ENCODE results near the gene OCA2.
"Not testable (repeated sequence)": the region's sequence is repeated elsewhere in the genome, so short reads cannot be mapped to it uniquely, and the experiment has no call there.

OCA2 gene

DNA sequence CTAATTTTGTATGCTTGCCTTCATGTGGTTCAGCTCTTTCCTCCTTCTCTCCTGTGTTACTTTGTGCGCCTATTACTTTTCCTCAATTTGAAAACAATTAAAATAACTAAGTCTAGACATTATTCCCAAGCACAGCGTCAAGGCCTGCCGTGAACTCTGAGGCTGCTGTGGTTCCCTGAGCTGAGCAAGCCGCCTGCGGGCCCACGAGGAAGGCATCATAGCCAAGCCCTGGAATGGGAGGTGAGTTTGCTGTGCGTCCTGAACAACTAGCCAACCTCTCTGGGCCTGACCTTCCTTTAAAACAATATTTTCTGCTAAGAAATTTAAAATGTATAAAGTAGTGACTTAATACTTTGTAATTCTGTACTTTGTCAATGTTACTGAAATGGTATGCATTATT is 327.2 kb downstream of the OCA2 start:
- no peak for TF ChIP-seq CTCF (IDR thresholded peaks at IDR 0.05; ENCODE audit: insufficient read depth, missing control alignments)
- no peak for FAIRE-seq
- DNase-seq (ENCODE audit: insufficient read length, low spot score), result no peak

GRCh38 chr15:27770769-27771554 is 328.2 kb downstream of the OCA2 start:
- no peak for TF ChIP-seq CTCF (IDR thresholded peaks at IDR 0.05; ENCODE audit: insufficient read depth, missing control alignments)
- FAIRE-seq (no peak), DNase-seq (ENCODE audit: insufficient read length, low spot score) (no peak)

- DNase-seq (ENCODE audit: insufficient read length, low spot score) (no peak), FAIRE-seq (no peak)
- no peak for TF ChIP-seq CTCF (IDR thresholded peaks at IDR 0.05; ENCODE audit: insufficient read depth, missing control alignments)
Observed at GRCh38 chr15:27770086-27770607, 329.0 kb downstream of the OCA2 start.

GRCh38 chr15:27769652-27770051 is 329.5 kb downstream of the OCA2 start:
- FAIRE-seq, result no peak
- TF ChIP-seq CTCF (IDR thresholded peaks at IDR 0.05; ENCODE audit: insufficient read depth, missing control alignments), result no peak
- DNase-seq (ENCODE audit: insufficient read length, low spot score), result no peak

DNA sequence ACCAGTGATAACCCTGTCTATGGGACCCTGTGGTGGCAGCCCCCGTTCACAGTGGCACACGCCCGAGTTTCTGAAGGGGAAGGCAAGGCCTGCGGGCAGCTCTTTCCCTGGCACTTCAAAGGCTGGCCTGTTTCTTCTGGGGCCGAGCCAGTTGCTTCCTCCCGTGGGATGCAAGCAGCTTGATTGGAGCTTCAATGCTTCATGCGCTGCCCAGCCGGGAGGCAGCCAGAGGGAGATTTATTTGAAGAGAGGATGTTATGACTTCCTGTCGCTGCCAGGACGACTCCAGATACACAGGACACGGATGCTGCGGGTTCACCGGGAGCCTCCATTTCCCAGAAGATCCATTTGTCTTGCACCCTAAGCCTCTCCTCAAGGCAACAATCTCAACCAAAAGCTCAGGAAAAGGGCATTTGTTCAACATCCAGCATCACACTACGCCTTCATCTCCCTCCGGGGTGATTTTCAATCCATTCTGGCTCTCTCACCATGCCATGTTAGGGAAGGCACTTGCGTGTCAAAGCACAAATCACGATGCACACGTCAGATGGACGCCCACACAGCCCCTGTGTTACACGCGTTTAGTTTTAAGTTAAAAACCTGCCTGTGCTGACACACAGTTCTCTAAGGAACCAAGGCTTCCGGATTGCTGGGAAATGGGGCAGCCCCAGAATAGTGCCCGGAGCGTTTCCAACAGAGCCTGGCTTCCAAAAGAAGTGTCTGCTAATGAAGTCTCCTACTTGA is 330.2 kb downstream of the OCA2 start:
- no peak for DNase-seq (ENCODE audit: insufficient read length, low spot score)
- no peak for TF ChIP-seq CTCF (IDR thresholded peaks at IDR 0.05; ENCODE audit: insufficient read depth, missing control alignments)
- no peak for FAIRE-seq

DNA sequence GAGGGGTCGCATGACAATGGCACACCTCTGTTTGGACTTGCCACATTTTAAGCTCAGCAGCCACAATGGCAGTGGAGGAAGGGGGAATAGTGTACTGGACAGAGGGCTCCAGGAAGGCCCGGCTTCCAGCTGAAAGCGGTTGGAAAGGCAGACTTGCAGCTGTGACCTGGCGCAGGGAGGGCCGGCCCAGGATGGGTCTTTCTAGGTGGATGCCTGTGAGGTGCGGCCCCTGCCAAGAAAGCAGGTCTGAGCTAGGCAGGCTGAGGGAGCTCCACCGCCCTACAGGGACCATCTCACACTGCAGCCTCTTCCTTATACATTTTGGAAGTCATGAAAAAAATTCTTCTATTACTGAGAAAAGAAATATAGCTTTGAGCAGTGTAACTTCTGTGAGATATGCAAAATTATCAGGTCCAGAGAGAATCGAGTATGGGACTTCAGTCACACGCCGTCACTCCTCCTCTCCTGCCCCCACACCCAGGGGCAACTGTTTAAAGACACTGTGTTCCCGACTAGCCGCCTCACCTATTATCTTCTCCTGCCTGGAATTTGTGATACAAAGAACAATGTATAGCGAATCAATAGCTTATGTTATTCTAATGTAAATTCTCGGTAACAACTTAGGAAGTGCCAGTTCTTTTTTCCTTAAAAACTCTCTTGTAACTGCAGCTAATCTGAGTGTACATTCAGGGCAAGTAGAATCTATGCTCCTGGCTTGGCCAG is 331.0 kb downstream of the OCA2 start:
- no peak for FAIRE-seq
- TF ChIP-seq CTCF (IDR thresholded peaks at IDR 0.05; ENCODE audit: insufficient read depth, missing control alignments), result no peak

GRCh38 chr15:27767430-27767829 is 331.7 kb downstream of the OCA2 start:
- not testable (repeated sequence) for DNase-seq (ENCODE audit: insufficient read length, low spot score); FAIRE-seq

More for the DNA sequence above, 331.0 kb downstream of the OCA2 start:
- no peak for DNase-seq (ENCODE audit: insufficient read length, low spot score)

Data from D721Med (cell line).